Body of pancreas (tissue), 4 donors: ENCODE measurements around the gene PPIH.

Source experiments
- POLR2A ChIP-seq, 3 donors: fragments of 450-650 bp; IDR thresholded peaks; one replicate each; pipeline ENCODE4 v1.6.1; 2016; ENCODE audit warnings: antibody characterized with exemption in 3 of 3, mild to moderate bottlenecking in 2 of 3
- TF ChIP-seq, protein P1 (sequence below), 7 experiments: fragments of 450-650 bp in 4 of 7; fragments of 200-600 bp in 3 of 7; sonication (generic) in 3 of 7; IDR thresholded peaks; one replicate each; pipeline ENCODE4 v1.5.1; 2016 to 2019; ENCODE audit warnings: antibody characterized with exemption in 7 of 7

DNA sequence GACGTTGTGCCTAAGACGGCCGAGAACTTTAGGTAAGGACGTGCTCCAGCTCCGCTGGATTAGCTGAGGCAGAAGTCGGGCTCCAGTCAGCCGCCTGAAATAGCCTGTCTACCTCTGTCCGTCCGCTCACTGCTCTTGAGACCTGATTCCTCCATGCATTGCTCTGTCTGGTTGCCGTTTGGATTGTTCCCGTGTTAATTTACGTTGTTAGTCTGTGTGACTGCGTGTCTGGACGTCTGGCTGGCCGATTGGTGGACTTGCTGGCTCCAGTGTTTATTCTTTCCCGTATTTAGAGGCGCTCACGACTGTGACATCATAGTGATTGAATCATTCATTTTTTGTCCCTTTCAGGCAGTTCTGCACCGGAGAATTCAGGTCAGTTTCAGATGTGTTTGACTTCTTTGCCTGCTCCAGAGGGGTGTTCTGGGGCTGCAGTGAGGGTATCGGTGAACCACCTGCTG, 684 bp downstream of the PPIH start:
- no peak for TF ChIP-seq POLR2A (IDR thresholded peaks at IDR 0.05)
- TF ChIP-seq, protein P1, sequence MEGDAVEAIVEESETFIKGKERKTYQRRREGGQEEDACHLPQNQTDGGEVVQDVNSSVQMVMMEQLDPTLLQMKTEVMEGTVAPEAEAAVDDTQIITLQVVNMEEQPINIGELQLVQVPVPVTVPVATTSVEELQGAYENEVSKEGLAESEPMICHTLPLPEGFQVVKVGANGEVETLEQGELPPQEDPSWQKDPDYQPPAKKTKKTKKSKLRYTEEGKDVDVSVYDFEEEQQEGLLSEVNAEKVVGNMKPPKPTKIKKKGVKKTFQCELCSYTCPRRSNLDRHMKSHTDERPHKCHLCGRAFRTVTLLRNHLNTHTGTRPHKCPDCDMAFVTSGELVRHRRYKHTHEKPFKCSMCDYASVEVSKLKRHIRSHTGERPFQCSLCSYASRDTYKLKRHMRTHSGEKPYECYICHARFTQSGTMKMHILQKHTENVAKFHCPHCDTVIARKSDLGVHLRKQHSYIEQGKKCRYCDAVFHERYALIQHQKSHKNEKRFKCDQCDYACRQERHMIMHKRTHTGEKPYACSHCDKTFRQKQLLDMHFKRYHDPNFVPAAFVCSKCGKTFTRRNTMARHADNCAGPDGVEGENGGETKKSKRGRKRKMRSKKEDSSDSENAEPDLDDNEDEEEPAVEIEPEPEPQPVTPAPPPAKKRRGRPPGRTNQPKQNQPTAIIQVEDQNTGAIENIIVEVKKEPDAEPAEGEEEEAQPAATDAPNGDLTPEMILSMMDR (IDR thresholded peaks at IDR 0.05) = no peak
